Progenitor cell of endocrine pancreas (in vitro differentiated cells): Measurements from ENCODE around the gene NRBP1. TPM values are rescaled to one million over a fixed set of nuclear protein-coding genes. Genes with fewer than 3 reads are reported as not detected.

Experiments used
- DNase-seq: peaks from one replicate; pipeline ENCODE4 v3.0.0; 2021; ENCODE audit warnings: low spot score; ENCODE audit not compliant: unreplicated experiment
- H3K27ac Mint-ChIP-seq: 2 replicates; pipeline ENCODE4 v1.8.0; 2021; ENCODE audit warnings: mild to moderate bottlenecking, moderate library complexity, mixed read lengths
- H3K27me3 Mint-ChIP-seq: 2 replicates; pipeline ENCODE4 v1.8.0; 2021; ENCODE audit warnings: mixed read lengths
- H3K36me3 Mint-ChIP-seq: 2 replicates; pipeline ENCODE4 v1.8.0; 2022; ENCODE audit warnings: mixed read lengths; ENCODE audit not compliant: insufficient read depth
- H3K4me1 Mint-ChIP-seq: 2 replicates; pipeline ENCODE4 v1.8.0; 2021; ENCODE audit warnings: low read depth, mixed read lengths
- H3K4me3 Mint-ChIP-seq: 2 replicates; pipeline ENCODE4 v1.8.0; 2021; ENCODE audit warnings: low read depth, mild to moderate bottlenecking, moderate library complexity, mixed read lengths
- H3K9me3 Mint-ChIP-seq: 2 replicates; pipeline ENCODE4 v1.8.0; 2021; ENCODE audit warnings: low read depth, mixed read lengths
- total RNA-seq: library from RNA; stranded (reverse); gene quantifications from 2 replicates; pipeline ENCODE4 v1.2.1, GENCODE V29; 2021
- TF ChIP-seq, protein P1 (sequence below): fragments of 200-600 bp; sonication (generic); IDR thresholded peaks from one replicate; pipeline ENCODE4 v1.5.0; 2021; ENCODE audit warnings: antibody characterized with exemption, mild to moderate bottlenecking; ENCODE audit not compliant: unreplicated experiment

The NRBP1 gene
- total RNA-seq, 1 donor from 2014 or later = 120 TPM

DNA sequence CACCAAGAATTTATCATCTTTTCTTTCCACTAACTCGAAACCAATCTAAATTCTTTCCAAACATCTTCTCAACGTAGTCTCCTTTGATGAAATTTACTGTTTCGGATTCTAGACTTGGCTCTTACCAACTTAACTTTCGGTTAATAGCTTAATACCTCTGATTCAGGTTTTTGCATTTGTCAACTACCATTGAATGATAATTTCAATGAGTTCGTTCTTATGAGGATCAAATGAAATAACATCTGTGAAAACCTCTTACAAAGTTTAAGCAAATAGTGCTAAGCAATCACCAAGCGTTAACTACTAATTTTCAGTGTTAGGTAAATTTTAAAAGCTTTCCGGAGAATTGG lies 593 bp upstream of the NRBP1 start:
- peak overlapping the region; percentile 95 for H3K4me3 Mint-ChIP-seq
- no peaks in the 10 kb centered on the region for H3K27me3 Mint-ChIP-seq
- peaks cover 2% of the 10 kb centered on the region for H3K36me3 Mint-ChIP-seq
- peak overlapping the region; percentile 99 for H3K27ac Mint-ChIP-seq
- no peak for DNase-seq
- peaks cover 22% of the 10 kb centered on the region for H3K4me1 Mint-ChIP-seq
- TF ChIP-seq, protein P1, sequence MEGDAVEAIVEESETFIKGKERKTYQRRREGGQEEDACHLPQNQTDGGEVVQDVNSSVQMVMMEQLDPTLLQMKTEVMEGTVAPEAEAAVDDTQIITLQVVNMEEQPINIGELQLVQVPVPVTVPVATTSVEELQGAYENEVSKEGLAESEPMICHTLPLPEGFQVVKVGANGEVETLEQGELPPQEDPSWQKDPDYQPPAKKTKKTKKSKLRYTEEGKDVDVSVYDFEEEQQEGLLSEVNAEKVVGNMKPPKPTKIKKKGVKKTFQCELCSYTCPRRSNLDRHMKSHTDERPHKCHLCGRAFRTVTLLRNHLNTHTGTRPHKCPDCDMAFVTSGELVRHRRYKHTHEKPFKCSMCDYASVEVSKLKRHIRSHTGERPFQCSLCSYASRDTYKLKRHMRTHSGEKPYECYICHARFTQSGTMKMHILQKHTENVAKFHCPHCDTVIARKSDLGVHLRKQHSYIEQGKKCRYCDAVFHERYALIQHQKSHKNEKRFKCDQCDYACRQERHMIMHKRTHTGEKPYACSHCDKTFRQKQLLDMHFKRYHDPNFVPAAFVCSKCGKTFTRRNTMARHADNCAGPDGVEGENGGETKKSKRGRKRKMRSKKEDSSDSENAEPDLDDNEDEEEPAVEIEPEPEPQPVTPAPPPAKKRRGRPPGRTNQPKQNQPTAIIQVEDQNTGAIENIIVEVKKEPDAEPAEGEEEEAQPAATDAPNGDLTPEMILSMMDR = no peak
- no peaks in the 10 kb centered on the region for H3K9me3 Mint-ChIP-seq

DNA sequence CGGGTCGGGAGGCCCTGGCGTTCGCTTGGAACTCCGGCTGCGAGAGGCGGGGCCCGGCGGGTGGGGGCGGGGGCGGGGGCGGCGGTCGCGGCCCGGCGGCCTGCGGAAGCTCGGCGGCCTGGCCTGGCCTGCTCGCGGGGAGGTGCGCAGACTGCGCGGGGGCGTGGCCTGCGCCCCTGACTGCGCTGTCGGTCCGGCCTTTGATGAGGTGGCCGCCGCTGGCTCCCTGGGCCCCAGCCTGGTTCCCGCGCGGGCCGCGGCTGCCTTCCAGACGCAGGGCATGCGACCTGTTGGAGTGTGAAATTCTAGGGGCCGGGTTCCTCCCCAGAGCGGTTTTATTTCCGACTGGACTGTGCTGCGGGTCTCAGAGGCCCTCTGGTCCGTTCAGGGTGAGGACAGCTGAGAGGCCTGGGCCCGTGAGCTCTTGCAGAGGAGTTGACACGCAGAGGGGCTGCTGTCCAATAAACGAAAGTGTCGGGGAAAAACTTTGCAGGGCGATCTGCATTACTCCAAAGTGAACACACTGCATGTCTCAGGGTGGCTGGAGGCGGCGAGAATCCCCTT lies 629 bp downstream of the NRBP1 start:
- Mint-ChIP-seq H3K4me3 (peak overlapping the region; percentile 95), H3K27me3 (no peaks in the 10 kb centered on the region), H3K36me3 (peaks cover 10% of the 10 kb centered on the region), H3K4me1 (peaks cover 22% of the 10 kb centered on the region), H3K27ac (peak overlapping the region; percentile 96), H3K9me3 (no peaks in the 10 kb centered on the region)
- peak; percentile 73 for DNase-seq
- TF ChIP-seq, protein P1 = no peak

DNA sequence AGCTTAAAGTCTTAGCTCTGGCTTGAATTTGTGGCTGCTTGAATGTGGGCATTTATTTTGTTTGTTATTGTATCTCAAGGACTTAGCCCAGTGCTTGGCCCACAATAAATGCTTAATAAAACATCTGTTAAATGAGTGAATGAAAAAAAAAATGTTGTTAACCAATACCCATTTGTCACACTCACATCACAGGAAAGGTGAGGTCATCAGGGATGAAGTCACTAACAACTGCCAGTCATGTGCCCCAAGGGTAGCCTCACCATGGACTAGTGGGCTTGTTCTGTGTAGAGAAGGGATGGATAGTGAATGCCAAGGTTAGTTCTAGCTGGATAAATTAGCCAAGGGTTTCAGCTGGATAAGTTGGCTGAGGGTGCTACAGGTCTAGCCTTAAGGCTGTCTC lies 3.0 kb downstream of the NRBP1 start:
- Mint-ChIP-seq H3K27ac (peak overlapping the region; percentile 85), H3K27me3 (no peaks in the 10 kb centered on the region), H3K4me1 (peaks cover 22% of the 10 kb centered on the region), H3K9me3 (no peaks in the 10 kb centered on the region), H3K4me3 (peak overlapping the region; percentile 44), H3K36me3 (peaks cover 24% of the 10 kb centered on the region)
- no peak for DNase-seq
- TF ChIP-seq, protein P1 = no peak

DNA sequence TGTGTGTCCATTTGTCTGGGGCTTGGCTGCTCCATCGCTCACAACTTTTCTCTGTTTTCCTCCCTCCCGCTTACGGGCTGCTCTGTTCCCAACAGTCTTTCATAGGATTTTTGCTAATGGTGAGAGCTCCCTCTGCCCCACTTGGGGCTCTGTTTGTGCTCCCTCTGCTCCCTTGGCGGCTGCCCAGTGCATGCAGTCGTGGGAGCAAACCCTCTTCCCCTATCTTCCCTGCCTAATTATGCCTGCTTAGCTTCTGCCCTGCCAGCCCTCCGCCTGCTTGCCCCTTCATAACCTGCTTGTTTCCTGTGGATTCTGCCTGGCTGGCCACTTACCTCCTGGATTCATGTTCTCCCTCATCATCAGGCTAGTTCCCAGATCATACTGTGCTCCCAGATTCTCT lies 7.2 kb downstream of the NRBP1 start:
- Mint-ChIP-seq H3K4me1 (peaks cover 3% of the 10 kb centered on the region), H3K27me3 (no peaks in the 10 kb centered on the region), H3K9me3 (no peaks in the 10 kb centered on the region), H3K4me3 (no peak overlapping the region), H3K27ac (peak overlapping the region; percentile 2), H3K36me3 (peaks cover 45% of the 10 kb centered on the region)
- no peak for DNase-seq
- TF ChIP-seq, protein P1 = no peak

DNA sequence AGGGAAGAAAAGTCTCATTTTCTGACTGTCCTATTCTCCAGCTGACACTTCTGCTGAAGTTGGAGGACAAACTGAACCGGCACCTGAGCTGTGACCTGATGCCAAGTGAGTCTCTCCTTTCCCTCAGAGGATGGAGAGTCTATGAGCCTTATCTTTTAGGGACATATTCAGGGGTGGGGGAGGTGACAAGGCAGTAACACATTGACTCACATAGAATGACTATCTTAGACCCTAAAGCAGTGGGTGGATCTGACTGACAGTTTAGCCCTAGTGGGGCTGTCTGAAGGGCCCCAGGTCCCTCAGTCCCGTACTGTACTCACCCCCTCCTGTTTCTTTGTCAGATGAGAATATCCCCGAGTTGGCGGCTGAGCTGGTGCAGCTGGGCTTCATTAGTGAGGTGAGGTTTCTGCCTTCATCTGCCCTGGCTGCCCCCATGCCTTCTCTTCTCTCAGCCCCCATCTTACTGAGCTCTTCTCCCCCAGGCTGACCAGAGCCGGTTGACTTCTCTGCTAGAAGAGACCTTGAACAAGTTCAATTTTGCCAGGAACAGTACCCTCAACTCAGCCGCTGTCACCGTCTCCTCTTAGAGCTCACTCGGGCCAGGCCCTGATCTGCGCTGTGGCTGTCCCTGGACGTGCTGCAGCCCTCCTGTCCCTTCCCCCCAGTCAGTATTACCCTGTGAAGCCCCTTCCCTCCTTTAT lies 12.9 kb downstream of the NRBP1 start:
- H3K27ac Mint-ChIP-seq = no peak overlapping the region
- H3K27me3 Mint-ChIP-seq = no peaks in the 10 kb centered on the region
- TF ChIP-seq, protein P1 = no peak
- no peak overlapping the region for H3K4me3 Mint-ChIP-seq
- peaks cover 41% of the 10 kb centered on the region for H3K36me3 Mint-ChIP-seq
- H3K4me1 Mint-ChIP-seq = peaks cover 2% of the 10 kb centered on the region
- DNase-seq = no peak
- no peaks in the 10 kb centered on the region for H3K9me3 Mint-ChIP-seq
